Loucy (cell line): ENCODE data around the gene TTYH3.

Experiments used
- EZH2phosphoT487 ChIP-seq: fragments of 200-600 bp; IDR thresholded peaks from 2 replicates; pipeline ENCODE4 v1.6.1; 2018; ENCODE audit warnings: antibody characterized with exemption, mild to moderate bottlenecking, moderate library complexity, borderline replicate concordance
- TF ChIP-seq, protein P1 (sequence below): fragments of 200-600 bp; sonication (generic); conservative IDR thresholded peaks from 2 replicates; pipeline ENCODE4 v1.5.1; 2014; ENCODE audit warnings: mild to moderate bottlenecking, antibody characterized with exemption, low read length

DNA sequence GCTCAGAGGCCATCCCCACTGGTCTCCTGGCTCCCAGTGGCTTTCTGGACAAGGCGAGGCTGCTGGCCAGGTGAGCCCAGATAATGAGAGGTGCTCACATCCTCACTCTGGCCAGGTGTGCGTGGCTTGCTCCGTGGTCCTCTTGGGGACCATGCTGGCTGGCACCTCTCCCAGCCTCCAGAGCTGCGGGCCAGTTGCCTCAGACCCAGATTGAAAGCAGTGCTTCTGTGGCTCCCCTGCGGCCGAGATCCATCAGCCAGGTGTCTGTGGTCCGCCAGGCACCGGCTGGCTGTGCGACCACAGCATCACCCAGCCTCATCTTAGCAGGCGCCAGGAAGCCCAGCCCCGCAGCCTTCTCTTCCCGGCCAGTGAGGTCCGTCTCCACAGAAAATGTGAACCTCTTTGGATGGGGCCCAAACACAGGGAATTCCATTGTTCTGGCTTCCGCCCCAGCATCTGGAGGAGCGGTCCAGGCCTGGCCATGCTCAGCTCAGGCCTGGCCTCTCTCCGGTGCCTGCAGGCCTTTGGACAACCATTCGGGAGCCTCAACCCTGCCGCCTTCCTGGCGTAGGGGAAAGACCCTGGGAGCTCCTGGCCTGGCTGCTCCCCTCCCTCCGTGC lies 5.2 kb upstream of the TTYH3 start:
- TF ChIP-seq, protein P1, sequence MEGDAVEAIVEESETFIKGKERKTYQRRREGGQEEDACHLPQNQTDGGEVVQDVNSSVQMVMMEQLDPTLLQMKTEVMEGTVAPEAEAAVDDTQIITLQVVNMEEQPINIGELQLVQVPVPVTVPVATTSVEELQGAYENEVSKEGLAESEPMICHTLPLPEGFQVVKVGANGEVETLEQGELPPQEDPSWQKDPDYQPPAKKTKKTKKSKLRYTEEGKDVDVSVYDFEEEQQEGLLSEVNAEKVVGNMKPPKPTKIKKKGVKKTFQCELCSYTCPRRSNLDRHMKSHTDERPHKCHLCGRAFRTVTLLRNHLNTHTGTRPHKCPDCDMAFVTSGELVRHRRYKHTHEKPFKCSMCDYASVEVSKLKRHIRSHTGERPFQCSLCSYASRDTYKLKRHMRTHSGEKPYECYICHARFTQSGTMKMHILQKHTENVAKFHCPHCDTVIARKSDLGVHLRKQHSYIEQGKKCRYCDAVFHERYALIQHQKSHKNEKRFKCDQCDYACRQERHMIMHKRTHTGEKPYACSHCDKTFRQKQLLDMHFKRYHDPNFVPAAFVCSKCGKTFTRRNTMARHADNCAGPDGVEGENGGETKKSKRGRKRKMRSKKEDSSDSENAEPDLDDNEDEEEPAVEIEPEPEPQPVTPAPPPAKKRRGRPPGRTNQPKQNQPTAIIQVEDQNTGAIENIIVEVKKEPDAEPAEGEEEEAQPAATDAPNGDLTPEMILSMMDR = no peak
- TF ChIP-seq EZH2phosphoT487 = no peak
